Stomach (tissue), 4 donors: Measurements from ENCODE around the gene F10.

Experiments
- POLR2A ChIP-seq, 4 donors: fragments of 450-650 bp; IDR thresholded peaks; one replicate each; pipeline ENCODE4 v1.6.1; 2016; ENCODE audit warnings: antibody characterized with exemption in 4 of 4, control low read depth in 2 of 4, mild to moderate bottlenecking in 1 of 4, moderate library complexity in 1 of 4
- POLR2AphosphoS5 ChIP-seq, 3 donors: sonication (generic); formaldehyde crosslinking; IDR thresholded peaks; one replicate each; pipeline ENCODE4 v1.6.1; 2016; ENCODE audit warnings: antibody characterized with exemption in 3 of 3
- TF ChIP-seq, protein P1 (sequence below), 7 experiments: fragments of 450-650 bp in 4 of 7; fragments of 200-600 bp in 3 of 7; sonication (generic) in 3 of 7; IDR thresholded peaks; one replicate each; pipeline ENCODE4 v1.5.1; 2016 to 2019; ENCODE audit warnings: antibody characterized with exemption in 7 of 7, control low read depth in 2 of 7, mild to moderate bottlenecking in 1 of 7

- TF ChIP-seq POLR2A (IDR thresholded peaks at IDR 0.05), result no peak
- no peak for TF ChIP-seq POLR2AphosphoS5 (IDR thresholded peaks at IDR 0.05)
- TF ChIP-seq, protein P1, sequence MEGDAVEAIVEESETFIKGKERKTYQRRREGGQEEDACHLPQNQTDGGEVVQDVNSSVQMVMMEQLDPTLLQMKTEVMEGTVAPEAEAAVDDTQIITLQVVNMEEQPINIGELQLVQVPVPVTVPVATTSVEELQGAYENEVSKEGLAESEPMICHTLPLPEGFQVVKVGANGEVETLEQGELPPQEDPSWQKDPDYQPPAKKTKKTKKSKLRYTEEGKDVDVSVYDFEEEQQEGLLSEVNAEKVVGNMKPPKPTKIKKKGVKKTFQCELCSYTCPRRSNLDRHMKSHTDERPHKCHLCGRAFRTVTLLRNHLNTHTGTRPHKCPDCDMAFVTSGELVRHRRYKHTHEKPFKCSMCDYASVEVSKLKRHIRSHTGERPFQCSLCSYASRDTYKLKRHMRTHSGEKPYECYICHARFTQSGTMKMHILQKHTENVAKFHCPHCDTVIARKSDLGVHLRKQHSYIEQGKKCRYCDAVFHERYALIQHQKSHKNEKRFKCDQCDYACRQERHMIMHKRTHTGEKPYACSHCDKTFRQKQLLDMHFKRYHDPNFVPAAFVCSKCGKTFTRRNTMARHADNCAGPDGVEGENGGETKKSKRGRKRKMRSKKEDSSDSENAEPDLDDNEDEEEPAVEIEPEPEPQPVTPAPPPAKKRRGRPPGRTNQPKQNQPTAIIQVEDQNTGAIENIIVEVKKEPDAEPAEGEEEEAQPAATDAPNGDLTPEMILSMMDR (IDR thresholded peaks at IDR 0.05), result no peak
Measured at GRCh38 chr13:113178070-113178895, 55.7 kb downstream of the F10 start.
